Adipose tissue (tissue), 3 donors: Measurements from ENCODE around the gene DDIT4. TPM values are rescaled to one million over a fixed set of nuclear protein-coding genes. Genes with fewer than 3 reads are reported as not detected.
"Not testable (repeated sequence)": the region's sequence is repeated elsewhere in the genome, so short reads cannot be mapped to it uniquely, and the experiment has no call there.

Experiments
- H3K27ac ChIP-seq: one replicate; pipeline ENCODE4 v1.5.1; 2013; ENCODE audit warnings: low read depth, low read length
- WGBS, 3 donors: extraction: QIAGEN DNeasy Blood & Tissue Kit; methylation state at CpG; one replicate each; pipeline ENCODE4 v1.1.7; 2013; 5-methylcytosine and 5-hydroxymethylcytosine counted together
- polyA plus RNA-seq, 3 donors: library from polyadenylated mRNA; stranded (reverse); fragments of 200-250 nt; gene quantifications; one replicate each; pipeline ENCODE4 v1.2.3, GENCODE V29; 2013
- donor health status: healthy with polysubstance abuse.
- donor health status: Bipolar disorder and iron deficiency.
- donor health status: healthy.

Gene DDIT4
- polyA plus RNA-seq, 3 donors, result 103 to 1,196 (median 199) TPM

DNA sequence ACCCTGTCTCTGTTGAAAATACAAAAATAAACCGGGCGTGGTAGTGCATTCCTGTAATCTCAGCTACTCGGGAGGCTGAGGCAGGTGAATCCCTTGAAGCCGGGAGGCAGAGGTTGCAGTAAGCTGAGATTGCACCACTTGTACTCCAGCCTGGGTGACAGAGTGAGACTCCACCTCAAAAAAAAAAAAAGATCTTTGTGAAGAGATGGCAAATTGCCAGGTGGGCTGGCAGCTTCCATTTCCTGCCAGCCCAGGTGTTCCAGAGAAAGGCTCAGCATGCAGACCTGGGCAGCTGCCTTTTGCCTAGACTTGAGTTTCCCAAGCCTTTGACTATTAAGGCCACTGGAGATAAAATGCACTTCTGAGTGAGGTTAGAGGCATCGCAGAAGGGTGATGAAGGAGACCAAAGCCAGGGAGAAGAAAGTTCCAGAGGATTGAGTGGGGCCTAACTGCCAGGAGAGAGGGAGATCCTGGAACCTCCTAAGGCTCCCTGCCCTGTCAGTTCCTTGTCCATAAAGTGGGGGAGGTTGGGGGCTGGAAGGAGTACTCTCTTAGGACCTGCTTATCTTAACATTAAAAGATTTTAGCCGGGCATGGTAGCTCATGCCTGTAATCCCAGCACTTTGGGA lies 10.0 kb upstream of the DDIT4 start:
- 27 to 71% (median 68%) methylated on average over 6 of the region's 6 CpGs for WGBS, 3 donors
- no peak overlapping the region for H3K27ac ChIP-seq

DNA sequence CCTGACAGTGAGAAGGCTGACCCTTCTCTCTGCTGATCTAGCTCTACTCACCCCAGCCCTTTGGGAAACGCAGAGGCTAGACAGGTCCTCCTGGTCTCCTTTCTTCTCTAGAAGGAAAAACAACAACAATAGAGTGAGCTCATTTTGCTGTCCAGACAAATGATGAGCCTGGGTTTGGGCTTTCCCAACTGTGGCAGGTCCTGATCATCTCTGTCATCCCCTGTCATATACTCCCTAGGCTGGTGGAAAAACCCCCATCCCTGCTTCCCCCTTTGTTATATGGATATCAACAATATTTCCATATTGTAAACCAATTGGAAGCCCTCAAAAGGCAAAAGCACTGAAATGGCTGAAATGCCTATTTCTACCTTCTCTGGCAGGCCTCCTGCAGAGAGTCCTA lies 9.2 kb upstream of the DDIT4 start:
- no peak overlapping the region for H3K27ac ChIP-seq
- whole genome bisulfite sequencing, 3 donors, result 95 to 100% (median 100%) methylated on average over 1 of the region's 1 CpG

DNA sequence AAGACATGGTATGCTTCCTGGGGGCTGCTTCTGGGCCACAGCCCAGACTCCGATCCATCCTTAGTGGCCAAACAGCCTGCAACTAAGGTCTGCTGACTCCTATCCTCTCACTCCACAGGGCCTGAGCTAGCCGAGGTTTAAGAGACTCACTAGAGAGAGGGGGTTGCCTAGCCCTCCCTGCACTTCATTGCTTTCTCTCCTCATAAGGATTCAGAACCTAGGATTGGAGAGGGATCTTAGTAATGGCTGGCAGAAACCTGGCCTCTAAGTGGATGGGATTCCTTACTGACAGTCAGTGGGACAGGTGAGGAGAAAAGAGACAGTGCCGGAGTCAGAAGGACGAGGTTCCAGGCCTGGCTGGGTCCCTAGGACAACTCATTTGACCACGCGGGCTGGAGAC lies 8.2 kb upstream of the DDIT4 start:
- WGBS, 3 donors, result 83 to 89% (median 87%) methylated on average over 6 of the region's 6 CpGs
- H3K27ac ChIP-seq, result no peak overlapping the region

DNA sequence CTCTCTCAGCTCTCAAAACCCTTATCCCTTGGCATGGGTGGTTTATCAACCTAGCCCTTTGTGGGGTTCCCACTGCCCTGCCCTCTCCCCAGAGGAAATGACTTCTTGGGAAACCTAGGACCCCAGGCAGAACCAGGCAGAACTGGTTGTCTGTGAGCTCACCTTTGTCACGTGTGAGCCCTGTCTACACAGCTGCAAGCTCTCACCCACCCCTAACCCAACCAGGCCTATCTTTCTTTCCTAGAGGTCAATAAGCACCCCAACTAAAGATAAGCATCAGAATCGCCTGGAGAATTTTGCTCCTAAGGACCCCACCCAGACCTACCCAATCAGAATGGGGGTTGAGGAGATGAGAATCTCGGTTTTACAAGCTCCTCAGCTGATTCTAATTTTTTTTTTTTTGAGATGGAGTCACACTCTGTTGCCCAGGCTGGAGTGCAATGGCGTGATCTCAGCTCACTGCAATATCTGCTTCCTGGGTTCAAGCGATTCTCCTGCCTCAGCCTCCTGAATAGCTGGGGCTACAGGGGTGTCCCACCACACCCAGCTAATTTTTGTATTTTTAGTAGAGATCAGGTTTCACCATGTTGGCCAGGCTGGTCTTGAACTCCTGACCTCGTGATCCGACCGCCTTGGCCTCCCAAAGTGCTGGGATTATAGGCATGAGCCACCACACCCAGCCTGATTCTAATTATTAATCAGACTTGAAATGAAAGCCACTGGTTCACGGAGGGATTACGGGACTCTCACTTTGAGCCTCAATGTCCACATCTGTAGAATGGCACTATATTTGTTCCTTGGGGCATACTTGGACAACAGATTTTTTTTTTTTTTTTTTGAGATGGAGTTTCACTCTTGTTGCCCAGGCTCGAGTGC lies 7.5 kb upstream of the DDIT4 start:
- no peak overlapping the region for H3K27ac ChIP-seq
- 85 to 91% (median 89%) methylated on average over 11 of the region's 11 CpGs for WGBS, 3 donors

DNA sequence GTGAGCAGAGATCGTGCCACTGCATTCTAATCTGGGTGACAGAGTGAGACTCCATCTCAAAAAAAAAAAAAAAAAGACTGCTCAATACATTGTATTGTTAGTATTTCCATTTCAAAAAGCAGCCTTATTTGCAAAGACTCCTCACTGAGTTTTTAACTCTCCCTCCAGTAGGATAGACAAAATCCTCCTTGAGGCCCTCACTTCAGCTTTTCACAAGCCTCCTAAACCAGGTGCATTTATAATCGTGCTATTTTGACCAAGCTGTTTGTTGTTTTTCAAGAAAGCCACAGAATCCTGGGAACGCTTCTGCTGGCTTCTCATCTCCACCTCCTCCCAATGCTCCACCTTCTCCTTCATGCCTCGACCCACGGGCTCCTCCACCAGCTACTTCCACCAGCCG lies 6.3 kb upstream of the DDIT4 start:
- WGBS, 3 donors, result 88 to 90% (median 89%) methylated on average over 6 of the region's 6 CpGs
- H3K27ac ChIP-seq, result no peak overlapping the region

DNA sequence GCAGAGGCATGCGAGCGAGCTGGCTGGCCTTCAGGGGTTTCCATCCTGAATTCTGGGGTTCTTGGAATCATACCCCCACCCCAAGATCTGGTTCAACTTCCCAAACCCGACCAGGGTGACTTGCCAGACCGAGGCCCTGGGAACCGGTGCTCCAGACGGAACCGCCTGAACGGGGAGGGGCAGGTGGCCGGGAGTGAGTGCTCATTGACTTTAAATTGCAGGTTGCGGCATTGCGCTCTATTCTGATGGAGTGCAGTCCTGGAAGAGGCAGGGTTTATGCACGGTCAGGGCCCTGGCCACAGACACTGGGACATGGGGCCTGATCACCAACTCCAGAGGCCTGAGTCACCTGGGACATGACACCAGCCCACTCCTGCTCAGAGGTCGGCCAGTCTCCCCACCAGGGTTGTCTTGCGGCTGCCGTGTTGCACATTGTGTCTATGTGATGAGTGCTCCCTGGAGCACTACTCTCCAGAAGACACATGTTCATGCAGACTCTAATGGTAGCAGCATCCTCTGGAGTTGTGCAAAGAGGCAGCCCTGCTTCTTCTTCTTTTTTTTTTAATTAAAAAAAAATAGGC lies 5.8 kb upstream of the DDIT4 start:
- no peak overlapping the region for H3K27ac ChIP-seq
- WGBS, 3 donors, result 93 to 97% (median 95%) methylated on average over 15 of the region's 15 CpGs

DNA sequence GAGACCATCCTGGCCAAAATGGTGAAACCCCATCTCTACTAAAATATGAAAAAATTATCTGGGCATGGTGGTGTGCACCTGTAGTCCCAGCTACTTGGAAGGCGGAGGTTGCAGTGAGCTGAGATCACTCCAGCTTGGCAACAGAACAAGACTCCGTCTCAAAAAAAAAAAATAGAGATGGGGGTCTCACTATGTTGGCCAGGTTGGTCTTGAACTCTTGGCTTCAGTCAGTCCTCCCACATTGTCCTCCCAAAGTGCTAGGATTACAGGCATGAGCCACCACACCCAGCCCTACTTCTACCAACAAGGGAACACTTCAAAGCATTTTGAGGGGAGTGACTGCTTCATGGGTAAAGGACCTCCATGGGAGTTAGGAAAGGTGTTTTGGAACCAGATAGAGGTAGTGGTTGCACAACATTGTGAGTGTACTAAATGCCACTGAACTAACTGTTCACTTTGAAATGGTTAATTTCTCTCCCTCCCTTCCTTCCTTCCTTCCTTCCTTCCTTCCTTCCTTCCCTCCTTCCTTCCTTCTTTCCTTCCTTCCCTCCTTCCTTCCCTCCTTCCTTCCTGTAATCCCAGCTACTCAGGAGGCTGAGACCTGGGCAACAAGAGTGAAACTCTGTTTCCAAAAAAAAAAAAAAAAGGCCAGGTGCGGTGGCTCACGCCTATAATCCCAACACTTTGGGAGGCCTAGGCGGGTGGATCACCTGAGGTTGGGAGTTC lies 5.1 kb upstream of the DDIT4 start:
- not testable (repeated sequence) for H3K27ac ChIP-seq
- 94 to 97% (median 97%) methylated on average over 4 to 5 of the region's 5 CpGs for WGBS, 3 donors

DNA sequence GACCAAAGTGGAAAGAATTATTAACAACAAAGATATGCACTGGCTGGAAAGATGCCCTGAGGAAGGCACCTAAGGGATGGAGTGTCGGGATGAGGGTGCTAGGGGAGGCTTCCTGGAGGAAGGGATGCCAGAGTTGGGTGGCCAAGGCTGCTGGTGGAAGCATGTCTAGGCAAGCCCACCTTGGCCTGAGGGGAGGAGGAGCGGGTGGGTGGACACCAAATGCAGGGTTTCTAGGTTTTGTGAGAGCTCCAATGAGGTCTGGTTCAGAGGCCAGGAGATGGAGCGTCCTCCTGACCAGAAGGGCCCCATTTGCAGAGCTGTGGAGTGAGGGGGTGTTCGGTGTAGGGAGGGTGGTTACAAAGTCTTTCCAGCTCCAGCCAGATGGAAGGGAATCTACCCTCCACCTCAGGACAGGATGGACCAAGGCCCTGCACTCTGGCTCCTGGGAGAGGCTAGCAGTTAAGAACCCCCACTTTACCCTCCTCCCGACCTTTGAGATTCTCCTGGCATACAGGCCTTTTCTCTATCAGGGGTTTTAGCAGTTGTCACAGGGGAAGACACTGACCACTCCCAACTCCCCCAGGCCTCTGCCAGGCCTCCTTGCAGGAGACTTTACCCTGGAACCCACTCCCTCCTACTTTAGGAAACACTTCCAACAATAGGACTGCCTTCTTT lies 3.0 kb upstream of the DDIT4 start:
- WGBS, 3 donors, result 89 to 92% (median 92%) methylated on average over 5 of the region's 5 CpGs

DNA sequence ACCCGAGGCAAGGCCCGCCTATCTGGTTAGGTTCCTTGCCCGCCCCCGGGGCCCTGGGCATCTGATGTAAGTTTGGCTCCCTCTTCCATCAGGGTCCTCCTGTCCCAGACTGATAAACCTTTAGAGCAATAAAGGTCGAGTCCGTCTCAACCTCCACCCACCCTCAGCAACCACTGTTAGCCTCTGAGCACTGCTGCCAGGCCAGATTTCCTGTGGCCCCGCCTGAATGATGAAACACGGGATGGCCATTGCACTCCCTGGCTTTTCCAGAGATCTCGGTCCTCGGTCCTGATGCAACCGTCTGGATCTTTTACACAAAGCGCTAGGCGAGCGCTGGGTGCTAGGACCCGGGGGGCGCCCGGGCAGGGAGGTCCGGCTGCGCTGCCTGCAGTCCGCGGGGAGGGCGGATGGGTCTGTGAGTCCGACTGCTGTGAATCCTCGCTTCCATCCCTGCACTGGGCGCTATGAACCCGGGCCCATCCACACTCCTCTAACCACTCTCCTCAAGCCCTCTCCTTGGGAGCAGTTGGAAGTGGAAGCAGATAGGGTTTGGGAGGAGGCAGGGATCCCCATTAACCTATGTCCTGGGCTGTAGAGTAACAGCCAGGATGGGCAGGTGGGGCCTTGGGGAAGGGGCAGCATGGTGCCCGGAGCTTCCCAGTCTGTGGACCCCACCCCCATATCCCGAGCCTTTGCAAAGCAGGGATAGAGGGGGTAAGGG lies 875 bp upstream of the DDIT4 start:
- peak overlapping the region; percentile 59 for H3K27ac ChIP-seq
- WGBS, 3 donors, result 2 to 5% (median 4%) methylated on average over 25 to 28 of the region's 28 CpGs

More for the DNA sequence above, 3.0 kb upstream of the DDIT4 start:
- no peak overlapping the region for H3K27ac ChIP-seq

DNA sequence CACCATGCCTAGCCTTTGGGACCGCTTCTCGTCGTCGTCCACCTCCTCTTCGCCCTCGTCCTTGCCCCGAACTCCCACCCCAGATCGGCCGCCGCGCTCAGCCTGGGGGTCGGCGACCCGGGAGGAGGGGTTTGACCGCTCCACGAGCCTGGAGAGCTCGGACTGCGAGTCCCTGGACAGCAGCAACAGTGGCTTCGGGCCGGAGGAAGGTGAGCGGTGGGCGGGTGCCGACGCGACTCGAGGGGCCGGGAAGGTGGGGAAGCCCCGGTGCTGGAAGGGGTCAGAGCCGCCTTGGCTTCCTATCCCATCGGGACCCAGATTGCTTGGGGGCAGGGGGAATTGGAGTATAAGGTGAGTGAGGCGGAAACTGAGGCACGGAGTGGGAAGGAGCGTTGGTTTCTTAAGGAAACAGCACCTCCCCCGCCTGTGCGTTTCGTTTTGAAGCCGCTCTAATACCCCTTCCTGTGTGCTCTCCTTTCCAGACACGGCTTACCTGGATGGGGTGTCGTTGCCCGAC lies 547 bp downstream of the DDIT4 start:
- 0 to 1% (median 0%) methylated on average over 40 of the region's 40 CpGs for WGBS, 3 donors

DNA sequence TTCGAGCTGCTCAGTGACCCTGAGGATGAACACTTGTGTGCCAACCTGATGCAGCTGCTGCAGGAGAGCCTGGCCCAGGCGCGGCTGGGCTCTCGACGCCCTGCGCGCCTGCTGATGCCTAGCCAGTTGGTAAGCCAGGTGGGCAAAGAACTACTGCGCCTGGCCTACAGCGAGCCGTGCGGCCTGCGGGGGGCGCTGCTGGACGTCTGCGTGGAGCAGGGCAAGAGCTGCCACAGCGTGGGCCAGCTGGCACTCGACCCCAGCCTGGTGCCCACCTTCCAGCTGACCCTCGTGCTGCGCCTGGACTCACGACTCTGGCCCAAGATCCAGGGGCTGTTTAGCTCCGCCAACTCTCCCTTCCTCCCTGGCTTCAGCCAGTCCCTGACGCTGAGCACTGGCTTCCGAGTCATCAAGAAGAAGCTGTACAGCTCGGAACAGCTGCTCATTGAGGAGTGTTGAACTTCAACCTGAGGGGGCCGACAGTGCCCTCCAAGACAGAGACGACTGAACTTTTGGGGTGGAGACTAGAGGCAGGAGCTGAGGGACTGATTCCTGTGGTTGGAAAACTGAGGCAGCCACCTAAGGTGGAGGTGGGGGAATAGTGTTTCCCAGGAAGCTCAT lies 1.1 kb downstream of the DDIT4 start:
- H3K27ac ChIP-seq, result no peak overlapping the region
- WGBS, 3 donors, result 13 to 23% (median 15%) methylated on average over 26 of the region's 26 CpGs

More for the DNA sequence above, 547 bp downstream of the DDIT4 start:
- peak overlapping the region; percentile 39 for H3K27ac ChIP-seq

DNA sequence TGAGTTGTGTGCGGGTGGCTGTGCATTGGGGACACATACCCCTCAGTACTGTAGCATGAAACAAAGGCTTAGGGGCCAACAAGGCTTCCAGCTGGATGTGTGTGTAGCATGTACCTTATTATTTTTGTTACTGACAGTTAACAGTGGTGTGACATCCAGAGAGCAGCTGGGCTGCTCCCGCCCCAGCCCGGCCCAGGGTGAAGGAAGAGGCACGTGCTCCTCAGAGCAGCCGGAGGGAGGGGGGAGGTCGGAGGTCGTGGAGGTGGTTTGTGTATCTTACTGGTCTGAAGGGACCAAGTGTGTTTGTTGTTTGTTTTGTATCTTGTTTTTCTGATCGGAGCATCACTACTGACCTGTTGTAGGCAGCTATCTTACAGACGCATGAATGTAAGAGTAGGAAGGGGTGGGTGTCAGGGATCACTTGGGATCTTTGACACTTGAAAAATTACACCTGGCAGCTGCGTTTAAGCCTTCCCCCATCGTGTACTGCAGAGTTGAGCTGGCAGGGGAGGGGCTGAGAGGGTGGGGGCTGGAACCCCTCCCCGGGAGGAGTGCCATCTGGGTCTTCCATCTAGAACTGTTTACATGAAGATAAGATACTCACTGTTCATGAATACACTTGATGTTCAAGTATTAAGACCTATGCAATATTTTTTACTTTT lies 1.8 kb downstream of the DDIT4 start:
- 6 to 38% (median 22%) methylated on average over 12 of the region's 12 CpGs for WGBS, 3 donors
- H3K27ac ChIP-seq, result no peak overlapping the region

DNA sequence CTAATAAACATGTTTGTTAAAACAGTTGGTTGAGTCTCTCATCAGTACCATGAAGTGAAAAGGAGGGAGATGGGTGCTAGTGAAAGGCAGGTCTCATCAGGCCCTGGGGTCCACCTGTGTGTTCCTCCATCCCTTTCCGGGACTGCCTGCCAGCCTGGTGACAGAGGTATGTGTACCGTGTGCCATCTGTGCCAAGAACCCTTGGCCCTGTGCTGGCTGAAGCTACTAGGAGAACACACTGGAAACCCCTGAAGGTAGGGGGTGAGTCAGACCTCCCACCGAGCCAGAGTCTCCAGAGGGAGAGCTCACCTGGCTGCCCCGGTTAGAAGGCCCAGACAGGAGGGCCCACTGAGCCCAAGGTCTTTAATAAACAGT lies 2.3 kb downstream of the DDIT4 start:
- 11 to 70% (median 49%) methylated on average over 4 of the region's 4 CpGs for WGBS, 3 donors
- H3K27ac ChIP-seq, result peak overlapping the region; percentile 54

DNA sequence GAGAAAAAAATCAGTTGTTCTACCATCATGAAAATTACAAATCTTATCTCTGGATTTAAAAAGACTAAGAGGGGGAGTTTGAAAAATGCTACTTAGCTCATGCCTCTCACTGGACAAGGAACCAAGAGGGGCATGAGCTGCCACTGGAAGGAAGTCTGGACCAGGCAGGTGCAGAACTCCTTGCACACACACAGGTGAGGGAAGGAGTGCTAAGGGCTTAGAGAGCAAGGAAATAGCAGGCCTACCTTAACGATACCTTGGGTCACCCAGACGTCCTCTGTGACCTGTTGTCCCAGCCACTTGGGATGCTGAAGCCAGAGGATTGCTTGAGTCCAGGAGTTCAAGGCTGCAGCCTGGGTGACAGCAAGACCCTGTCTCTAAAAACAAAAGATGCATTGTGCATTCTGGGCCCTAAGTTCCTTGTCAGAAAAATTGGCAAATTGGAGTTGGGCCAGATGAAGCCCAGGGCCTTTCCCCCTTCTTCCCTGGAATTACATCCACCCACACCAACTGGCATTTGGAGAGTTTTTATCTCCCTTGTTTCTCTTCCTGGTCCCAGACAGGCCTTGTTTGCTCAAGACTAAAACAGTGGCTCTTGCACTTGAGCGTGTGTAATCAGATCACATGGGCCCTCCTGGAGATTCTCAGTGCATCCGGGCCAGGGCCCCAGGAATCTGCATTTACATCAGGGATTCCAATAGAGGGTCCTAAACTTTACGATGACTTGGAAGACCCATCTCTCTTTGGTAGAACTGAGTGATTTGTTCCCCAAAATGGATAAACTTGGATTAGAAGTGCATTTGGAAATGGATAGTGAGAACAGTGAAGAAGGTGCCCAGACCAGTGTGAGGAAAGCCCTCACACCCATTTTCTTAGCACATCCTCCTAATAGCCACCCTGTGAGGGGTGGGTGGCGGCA lies 3.0 kb downstream of the DDIT4 start:
- H3K27ac ChIP-seq, result no peak overlapping the region
- 38 to 76% (median 68%) methylated on average over 6 of the region's 6 CpGs for WGBS, 3 donors

DNA sequence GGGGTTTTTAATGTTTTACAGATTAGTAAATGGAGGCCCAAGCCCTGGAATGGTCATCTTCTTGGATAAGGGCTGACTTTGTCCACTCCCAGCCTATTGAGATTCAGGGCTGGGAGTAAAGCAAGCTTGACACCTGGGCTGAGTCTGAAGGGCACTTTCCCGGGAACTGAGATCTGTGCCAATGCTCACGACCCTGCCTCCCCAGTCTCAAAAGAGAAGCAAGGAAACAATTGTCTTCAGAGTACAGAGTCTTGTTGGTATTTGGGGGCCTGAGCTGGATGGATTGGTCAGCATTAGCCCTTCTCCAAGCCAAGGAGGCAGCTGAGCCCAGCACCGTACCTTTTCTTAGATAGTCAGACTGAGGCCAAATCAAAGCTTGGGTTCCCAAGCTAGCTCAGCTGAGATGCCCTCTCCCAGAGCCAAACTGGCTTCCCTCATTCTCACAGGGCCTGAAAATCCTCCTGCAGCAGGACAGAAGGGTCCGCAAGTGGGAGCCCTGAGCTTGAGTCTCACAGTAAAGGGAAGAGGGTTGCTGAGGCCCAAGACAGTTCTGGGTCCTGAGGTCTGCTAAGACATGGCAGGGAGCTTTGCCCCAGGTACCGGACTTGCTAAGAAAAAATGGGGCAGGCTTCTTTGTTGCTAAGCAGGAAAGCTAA lies 3.7 kb downstream of the DDIT4 start:
- WGBS, 3 donors, result 65 to 88% (median 85%) methylated on average over 5 of the region's 5 CpGs
- peak overlapping the region; percentile 5 for H3K27ac ChIP-seq
